Loucy (cell line): ENCODE measurements around the gene MRPL48.

ENCODE experiments used
- H2AFZ ChIP-seq: fragments of 200-600 bp; sonication (generic); 2 replicates; pipeline ENCODE4 v1.6.0; 2016; ENCODE audit warnings: antibody characterized with exemption, mild to moderate bottlenecking, low read length, moderate library complexity
- H3F3A ChIP-seq: fragments of 200-600 bp; 2 replicates; pipeline ENCODE4 v1.6.0; 2016; ENCODE audit warnings: antibody characterized with exemption, low read depth, mild to moderate bottlenecking
- H3K27me3 ChIP-seq: fragments of 200-600 bp; sonication (generic); 2 replicates; pipeline ENCODE4 v1.6.1; 2014; ENCODE audit warnings: low read length, mild to moderate bottlenecking; ENCODE audit not compliant: insufficient read depth, poor library complexity, severe bottlenecking
- H3K36me3 ChIP-seq: fragments of 200-600 bp; sonication (generic); 2 replicates; pipeline ENCODE4 v1.6.1; 2016; ENCODE audit warnings: low read length; ENCODE audit not compliant: insufficient read depth
- H3K4me1 ChIP-seq: fragments of 200-600 bp; sonication (generic); 2 replicates; pipeline ENCODE4 v1.5.1; 2014; ENCODE audit warnings: low read length, mild to moderate bottlenecking; ENCODE audit not compliant: insufficient read depth, poor library complexity, severe bottlenecking
- H3K4me2 ChIP-seq: fragments of 200-600 bp; sonication (generic); 2 replicates; pipeline ENCODE4 v1.6.0; 2014; ENCODE audit warnings: antibody characterized with exemption, low read length, low read depth, mild to moderate bottlenecking; ENCODE audit not compliant: poor library complexity, severe bottlenecking
- H3K4me3 ChIP-seq: fragments of 200-600 bp; sonication (generic); 2 replicates; pipeline ENCODE4 v1.5.1; 2014; ENCODE audit warnings: low read length, mild to moderate bottlenecking, mixed read lengths; ENCODE audit not compliant: poor library complexity, severe bottlenecking
- H3K79me2 ChIP-seq: fragments of 200-600 bp; sonication (generic); 2 replicates; pipeline ENCODE4 v1.6.1; 2014; ENCODE audit warnings: low read length; ENCODE audit not compliant: insufficient read depth
- H3K9ac ChIP-seq: fragments of 200-600 bp; sonication (generic); 2 replicates; pipeline ENCODE4 v1.6.0; 2014; ENCODE audit warnings: mild to moderate bottlenecking, low read depth, low read length, moderate library complexity; ENCODE audit not compliant: poor library complexity, severe bottlenecking
- H3K9me2 ChIP-seq: fragments of 200-600 bp; sonication (generic); replicated peaks from 2 replicates; pipeline ENCODE4 v1.6.1; 2016; ENCODE audit warnings: low read depth, low read length, mixed read lengths
- H3K9me3 ChIP-seq: fragments of 200-600 bp; sonication (generic); 2 replicates; pipeline ENCODE4 v1.6.1; 2014; ENCODE audit warnings: mild to moderate bottlenecking, antibody characterized with exemption, low read length, low read depth; ENCODE audit not compliant: insufficient read depth
- H4K20me1 ChIP-seq: fragments of 200-600 bp; sonication (generic); 2 replicates; pipeline ENCODE4 v1.6.0; 2014; ENCODE audit warnings: antibody characterized with exemption, low read length, mild to moderate bottlenecking; ENCODE audit not compliant: insufficient read depth, poor library complexity, severe bottlenecking
- CTCF ChIP-seq: fragments of 200-600 bp; sonication (generic); conservative IDR thresholded peaks from 2 replicates; pipeline ENCODE4 v1.5.1; 2014; ENCODE audit warnings: mild to moderate bottlenecking, antibody characterized with exemption, low read length
- EZH2phosphoT487 ChIP-seq: fragments of 200-600 bp; IDR thresholded peaks from 2 replicates; pipeline ENCODE4 v1.6.1; 2018; ENCODE audit warnings: antibody characterized with exemption, mild to moderate bottlenecking, moderate library complexity, borderline replicate concordance

Gene MRPL48

DNA sequence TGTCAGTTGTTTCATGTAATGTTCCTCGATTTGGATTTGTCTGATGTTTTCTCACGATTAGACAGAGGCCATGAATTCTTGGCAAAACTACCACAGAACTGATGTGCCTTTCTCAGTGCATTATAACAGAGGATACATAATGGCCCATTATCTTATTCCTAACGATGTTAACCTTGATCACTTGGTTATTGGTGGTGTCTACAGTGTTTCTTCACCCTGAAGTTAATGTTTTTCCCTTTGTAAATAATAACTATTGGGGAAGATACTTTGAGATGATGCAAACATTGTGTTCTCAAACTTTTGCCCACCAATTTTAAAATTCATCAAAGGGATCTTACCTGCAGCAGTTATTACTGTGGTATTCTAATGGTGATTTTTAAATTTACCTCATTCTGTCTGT lies 39.9 kb upstream of the MRPL48 start:
- no peaks in the 10 kb centered on the region for H3K27me3 ChIP-seq
- no peak overlapping the region for H3K9ac ChIP-seq
- no peaks in the 10 kb centered on the region; the same call in 1 of the 2 replicates for H3K36me3 ChIP-seq
- TF ChIP-seq EZH2phosphoT487 (no peak), CTCF (no peak)
- no peaks in the 10 kb centered on the region for H3K9me3 ChIP-seq
- peaks cover 52% of the 10 kb centered on the region for H4K20me1 ChIP-seq
- H3K4me3 ChIP-seq = no peak overlapping the region
- H3K4me1 ChIP-seq = peaks cover 11% of the 10 kb centered on the region
- no peak overlapping the region for H2AFZ ChIP-seq
- no peaks in the 10 kb centered on the region for H3K9me2 ChIP-seq
- no peak overlapping the region for H3K4me2 ChIP-seq
- H3K79me2 ChIP-seq = peaks cover 98% of the 10 kb centered on the region
- no peaks in the 10 kb centered on the region; the same call in 1 of the 2 replicates for H3F3A ChIP-seq

DNA sequence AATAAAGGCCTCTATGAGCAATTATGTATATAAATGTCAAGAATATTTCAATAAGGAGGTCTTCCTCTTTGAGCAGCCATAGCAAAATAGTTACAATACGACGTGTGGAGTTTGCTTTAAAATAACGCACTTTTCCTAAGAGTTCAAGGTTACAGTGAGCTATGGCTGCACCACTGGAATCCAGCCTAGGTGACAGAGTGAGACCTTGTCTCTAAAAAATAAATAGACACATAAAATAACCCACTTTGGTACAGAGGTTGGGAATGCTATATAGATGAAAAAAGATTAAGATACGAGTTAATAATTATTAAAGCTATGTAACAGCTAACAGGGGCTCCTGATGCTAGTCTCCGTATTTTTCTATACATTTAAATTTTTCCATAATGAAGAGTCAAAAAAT lies 39.4 kb upstream of the MRPL48 start:
- Histone ChIP-seq H3K36me3 (no peaks in the 10 kb centered on the region; the same call in 1 of the 2 replicates), H3K9me3 (no peaks in the 10 kb centered on the region), H3K79me2 (peaks cover 98% of the 10 kb centered on the region), H3K27me3 (no peaks in the 10 kb centered on the region), H3K9me2 (no peaks in the 10 kb centered on the region), H3F3A (no peaks in the 10 kb centered on the region; the same call in 1 of the 2 replicates), H4K20me1 (peaks cover 52% of the 10 kb centered on the region), H3K4me1 (peaks cover 11% of the 10 kb centered on the region), H2AFZ (no peak overlapping the region), H3K9ac (no peak overlapping the region), H3K4me2 (no peak overlapping the region), H3K4me3 (no peak overlapping the region)
- TF ChIP-seq CTCF (no peak), EZH2phosphoT487 (no peak)

DNA sequence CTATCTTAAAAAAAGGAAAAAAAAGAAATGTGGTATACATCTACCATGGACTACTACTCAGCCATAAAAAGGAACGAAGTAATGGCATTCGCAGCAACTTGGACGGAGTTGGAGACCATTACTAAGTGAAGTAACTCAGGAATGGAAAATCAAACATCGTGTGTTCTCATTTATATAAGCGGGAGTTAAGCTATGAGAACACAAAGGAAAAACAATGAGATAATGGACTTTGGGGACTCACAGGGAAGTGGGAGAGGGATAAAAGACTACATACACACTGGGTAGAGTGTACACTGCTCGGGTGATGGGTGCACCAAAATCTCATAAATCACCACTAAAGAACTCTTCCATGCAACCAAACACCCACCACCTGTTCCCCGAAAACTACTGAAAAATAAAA lies 38.6 kb upstream of the MRPL48 start:
- H3K27me3 ChIP-seq = no peaks in the 10 kb centered on the region
- H3K9ac ChIP-seq = no peak overlapping the region
- H4K20me1 ChIP-seq = peaks cover 59% of the 10 kb centered on the region
- no peak overlapping the region for H3K4me2 ChIP-seq
- no peaks in the 10 kb centered on the region; the same call in 1 of the 2 replicates for H3K36me3 ChIP-seq
- H2AFZ ChIP-seq = no peak overlapping the region
- no peaks in the 10 kb centered on the region for H3K9me2 ChIP-seq
- H3K4me3 ChIP-seq = no peak overlapping the region
- peaks cover 11% of the 10 kb centered on the region for H3K4me1 ChIP-seq
- H3K79me2 ChIP-seq = peaks cover 98% of the 10 kb centered on the region
- H3F3A ChIP-seq = no peaks in the 10 kb centered on the region; the same call in 1 of the 2 replicates
- no peaks in the 10 kb centered on the region for H3K9me3 ChIP-seq
- no peak for TF ChIP-seq CTCF
- TF ChIP-seq EZH2phosphoT487 = no peak
